ENCODE measurements around the gene DBNL. TPM values are rescaled to one million over a fixed set of nuclear protein-coding genes. Genes with fewer than 3 reads are reported as not detected.
A peak's percentile ranks its signal among the peaks of the same experiment; 100 is the strongest.
"Not testable (repeated sequence)": the region's sequence is repeated elsewhere in the genome, so short reads cannot be mapped to it uniquely, and the experiment has no call there.

Gene DBNL
- 100 TPM for total RNA-seq

DNA sequence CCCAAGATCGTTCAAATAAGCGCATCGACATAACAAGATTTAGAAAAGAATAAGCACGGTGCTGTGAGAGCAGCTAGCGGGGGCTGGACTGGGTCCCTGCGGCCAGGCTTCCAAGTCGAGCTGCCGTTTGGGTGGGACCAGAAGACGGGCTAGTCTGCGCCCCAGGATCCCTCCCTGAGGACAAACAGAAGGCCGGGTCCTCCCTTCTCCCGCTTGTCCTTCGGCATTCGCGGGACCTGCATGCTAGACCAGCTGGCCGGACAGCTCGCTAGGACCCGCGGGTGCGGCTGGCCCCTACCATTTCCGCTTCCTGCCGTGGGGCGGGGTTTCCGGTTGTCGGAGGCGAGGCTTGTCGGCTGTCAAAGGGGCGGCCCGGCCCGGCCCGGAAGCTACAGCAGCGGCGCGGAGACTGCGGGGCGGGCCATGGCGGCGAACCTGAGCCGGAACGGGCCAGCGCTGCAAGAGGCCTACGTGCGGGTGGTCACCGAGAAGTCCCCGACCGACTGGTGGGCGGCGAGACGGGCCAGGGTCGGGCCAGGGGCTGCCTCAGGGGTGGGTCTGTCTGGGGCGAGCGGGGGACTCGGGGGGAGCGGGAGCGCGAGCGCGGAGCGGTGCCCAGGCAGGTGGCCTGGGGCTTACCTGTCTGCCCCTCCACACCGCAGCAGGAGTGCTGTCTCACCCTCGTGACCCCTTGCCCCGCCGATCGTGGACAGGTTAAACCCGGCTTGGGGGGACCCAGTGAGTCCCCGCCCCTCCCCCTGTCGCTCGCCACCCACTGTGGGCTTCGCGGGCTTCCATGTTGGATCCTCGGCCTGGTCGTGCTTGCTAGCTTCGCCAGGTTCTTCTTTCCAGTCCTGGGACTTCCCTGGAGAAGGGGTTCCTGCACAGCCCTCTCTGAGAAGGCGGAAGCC, at the start of gene DBNL:
TSS of gene DBNL (plus strand) at position 388 of the 911 bp plus-strand sequence. CDS start at position 424, 36 bp downstream.
- Histone ChIP-seq H3K27me3 (no peaks in the 10 kb centered on the region), H3K27ac (peak within 1 kb of the TSS; percentile 84), H3K4me3 (peak within 1 kb of the TSS; percentile 76 to 83), H3K4me1 (peaks cover 50% of the 10 kb centered on the region), H3K9me3 (no peaks in the 10 kb centered on the region), H3K36me3 (peaks cover 0 to 6% of the 10 kb centered on the region in 2 donors)
- DNase-seq (ENCODE audit: extremely low spot score in 2 of 2), result peak in 1 of 2 donors; percentile 97
- intact Hi-C loops (cut with DNase I), result no loop called here
- TF ChIP-seq POLR2AphosphoS5 (IDR thresholded peaks at IDR 0.05; ENCODE audit: insufficient read depth in 1 of 2, low read depth in 1 of 2) (peak; percentile 88 to 90), POLR2A (IDR thresholded peaks at IDR 0.05) (peak in 1 of 2 donors; percentile 52)
- TF ChIP-seq, protein P1, sequence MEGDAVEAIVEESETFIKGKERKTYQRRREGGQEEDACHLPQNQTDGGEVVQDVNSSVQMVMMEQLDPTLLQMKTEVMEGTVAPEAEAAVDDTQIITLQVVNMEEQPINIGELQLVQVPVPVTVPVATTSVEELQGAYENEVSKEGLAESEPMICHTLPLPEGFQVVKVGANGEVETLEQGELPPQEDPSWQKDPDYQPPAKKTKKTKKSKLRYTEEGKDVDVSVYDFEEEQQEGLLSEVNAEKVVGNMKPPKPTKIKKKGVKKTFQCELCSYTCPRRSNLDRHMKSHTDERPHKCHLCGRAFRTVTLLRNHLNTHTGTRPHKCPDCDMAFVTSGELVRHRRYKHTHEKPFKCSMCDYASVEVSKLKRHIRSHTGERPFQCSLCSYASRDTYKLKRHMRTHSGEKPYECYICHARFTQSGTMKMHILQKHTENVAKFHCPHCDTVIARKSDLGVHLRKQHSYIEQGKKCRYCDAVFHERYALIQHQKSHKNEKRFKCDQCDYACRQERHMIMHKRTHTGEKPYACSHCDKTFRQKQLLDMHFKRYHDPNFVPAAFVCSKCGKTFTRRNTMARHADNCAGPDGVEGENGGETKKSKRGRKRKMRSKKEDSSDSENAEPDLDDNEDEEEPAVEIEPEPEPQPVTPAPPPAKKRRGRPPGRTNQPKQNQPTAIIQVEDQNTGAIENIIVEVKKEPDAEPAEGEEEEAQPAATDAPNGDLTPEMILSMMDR (IDR thresholded peaks at IDR 0.05), result no peak

DNA sequence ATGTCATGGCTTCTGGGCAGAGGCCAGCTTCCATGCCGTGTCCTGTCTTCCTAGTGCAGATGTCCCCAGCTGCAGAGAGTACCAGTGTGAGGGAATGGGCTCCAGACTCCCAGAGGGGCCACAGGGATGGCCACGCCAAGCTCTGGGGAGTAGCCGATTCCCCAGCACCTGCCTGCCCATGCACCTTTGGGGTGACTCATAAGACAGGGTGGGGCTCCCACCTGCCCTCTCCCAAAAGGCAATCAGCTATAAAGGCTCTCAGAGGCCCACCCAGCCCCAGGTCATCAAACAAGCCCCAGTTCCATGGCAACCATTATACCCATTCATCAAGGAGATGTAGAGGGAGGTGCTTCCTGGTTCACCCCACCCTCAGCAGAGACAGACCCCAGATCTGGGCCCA, 47.0 kb upstream of the DBNL start, which contains the start of gene SPDYE1:
TSS of gene SPDYE1 (plus strand) at position 366 of the 400 bp plus-strand sequence. CDS start 2,053 bp downstream, outside the sequence.
- H3K36me3 ChIP-seq; intact Hi-C loops (cut with DNase I); H3K27me3 ChIP-seq; DNase-seq (ENCODE audit: extremely low spot score in 2 of 2); H3K4me3 ChIP-seq; H3K9me3 ChIP-seq; H3K4me1 ChIP-seq; H3K27ac ChIP-seq: not testable (repeated sequence)

DNA sequence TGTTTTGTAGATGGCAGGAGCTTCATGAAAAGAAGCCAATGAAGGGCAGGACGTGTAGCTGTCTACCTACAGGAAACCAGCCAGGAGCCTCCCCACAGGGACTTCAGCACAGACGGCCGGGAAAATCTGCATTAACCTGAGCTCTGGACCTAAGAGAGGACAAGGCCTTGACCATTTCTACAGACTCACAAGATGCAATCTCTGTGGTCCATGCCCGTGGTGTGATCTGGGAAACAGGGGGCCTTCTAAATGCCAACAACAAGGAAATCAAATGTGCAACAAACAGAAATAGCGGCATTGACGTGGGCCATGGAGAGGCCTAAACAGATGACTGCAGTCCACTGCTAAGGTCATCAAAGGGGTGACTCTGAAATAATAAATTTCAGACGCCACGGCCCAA, 32.4 kb upstream of the DBNL start:
- DNase-seq (ENCODE audit: extremely low spot score in 2 of 2); intact Hi-C loops (cut with DNase I); H3K4me3 ChIP-seq; H3K9me3 ChIP-seq; H3K27ac ChIP-seq; H3K4me1 ChIP-seq; H3K27me3 ChIP-seq; H3K36me3 ChIP-seq: not testable (repeated sequence)

DNA sequence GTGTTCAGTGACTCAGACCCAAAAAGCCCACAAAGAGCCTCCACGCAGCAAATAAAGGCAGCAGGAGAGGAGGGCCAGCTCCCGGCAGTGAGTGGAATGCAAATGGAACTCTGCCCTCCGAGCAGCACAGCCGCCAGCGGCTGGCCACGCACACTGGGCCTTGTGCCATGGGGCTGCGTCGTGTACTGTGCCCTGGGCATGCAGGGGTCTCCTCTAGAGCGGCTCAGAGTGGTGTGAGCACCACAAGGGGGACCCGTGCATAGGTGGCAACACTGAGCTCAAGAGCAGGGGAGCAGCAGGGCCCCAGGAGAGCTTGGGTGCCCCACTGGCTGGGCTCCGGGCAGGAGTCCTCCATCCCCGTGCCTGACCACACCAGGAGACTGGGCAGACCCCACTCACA, 29.4 kb upstream of the DBNL start:
- H3K27ac ChIP-seq; H3K27me3 ChIP-seq; H3K4me3 ChIP-seq; DNase-seq (ENCODE audit: extremely low spot score in 2 of 2); H3K36me3 ChIP-seq; intact Hi-C loops (cut with DNase I); H3K9me3 ChIP-seq: not testable (repeated sequence)
- peaks cover 18% of the 10 kb centered on the region for H3K4me1 ChIP-seq

DNA sequence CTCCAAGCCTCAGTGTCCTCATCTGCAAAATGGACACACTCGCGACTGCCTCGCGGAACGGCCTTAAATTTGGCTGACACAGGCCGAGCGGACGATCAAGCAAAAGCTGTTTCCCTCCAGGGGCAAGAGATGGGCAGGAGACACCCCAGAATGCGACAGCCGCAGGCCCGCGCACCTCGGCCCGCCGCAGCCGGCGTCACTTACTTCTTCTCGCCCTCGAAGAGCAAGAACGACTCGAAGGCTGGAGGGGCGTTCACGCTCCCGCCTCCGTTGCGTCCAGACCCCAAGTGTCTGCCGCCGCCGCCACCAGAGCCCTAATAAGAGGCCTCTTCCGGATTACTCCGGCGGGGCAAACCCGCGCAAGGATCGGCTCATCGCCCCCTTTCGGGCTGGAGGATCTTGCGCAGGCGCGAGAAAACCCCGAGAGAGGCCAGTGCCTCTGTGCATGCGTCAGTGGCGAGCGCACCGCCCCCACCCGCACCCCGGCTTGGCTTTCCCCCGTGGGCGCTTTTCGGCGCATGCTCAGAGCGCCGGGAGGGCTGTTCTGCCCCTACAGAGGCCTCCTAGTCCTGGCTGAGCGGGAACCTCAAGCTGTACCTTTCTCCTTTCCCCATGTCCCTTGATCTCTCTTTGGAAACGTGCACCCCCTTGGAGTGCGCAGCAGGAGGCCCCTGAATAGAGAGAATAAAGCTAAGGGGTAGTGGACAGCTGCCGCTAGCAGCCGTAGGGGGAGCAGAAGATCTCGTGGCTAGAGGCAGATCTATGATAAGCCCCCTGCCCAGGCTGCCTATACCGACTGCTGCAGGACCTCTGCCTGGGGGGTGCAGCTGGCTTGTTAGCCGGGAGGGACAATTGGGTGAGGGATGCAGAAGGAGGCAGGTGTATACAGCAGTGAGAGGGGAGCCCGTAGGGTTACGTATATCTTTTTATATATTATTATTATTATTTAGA, 25.4 kb upstream of the DBNL start:
- intact Hi-C loops (cut with DNase I); H3K36me3 ChIP-seq; H3K27me3 ChIP-seq; H3K9me3 ChIP-seq: not testable (repeated sequence)
- DNase-seq (ENCODE audit: extremely low spot score in 2 of 2), result peak in 1 of 2 donors; percentile 95
- peak; percentile 78 to 85 for TF ChIP-seq POLR2AphosphoS5 (IDR thresholded peaks at IDR 0.05; ENCODE audit: insufficient read depth in 1 of 2, low read depth in 1 of 2)
- TF ChIP-seq, protein P1 (IDR thresholded peaks at IDR 0.05), result peak; percentile 41 to 46 (median 45)
- peak in 1 of 2 donors; percentile 4 for TF ChIP-seq POLR2A (IDR thresholded peaks at IDR 0.05)
- peak overlapping the region; percentile 81 for H3K27ac ChIP-seq
- H3K4me1 ChIP-seq, result peaks cover 18% of the 10 kb centered on the region
- peak overlapping the region; percentile 74 to 80 for H3K4me3 ChIP-seq

DNA sequence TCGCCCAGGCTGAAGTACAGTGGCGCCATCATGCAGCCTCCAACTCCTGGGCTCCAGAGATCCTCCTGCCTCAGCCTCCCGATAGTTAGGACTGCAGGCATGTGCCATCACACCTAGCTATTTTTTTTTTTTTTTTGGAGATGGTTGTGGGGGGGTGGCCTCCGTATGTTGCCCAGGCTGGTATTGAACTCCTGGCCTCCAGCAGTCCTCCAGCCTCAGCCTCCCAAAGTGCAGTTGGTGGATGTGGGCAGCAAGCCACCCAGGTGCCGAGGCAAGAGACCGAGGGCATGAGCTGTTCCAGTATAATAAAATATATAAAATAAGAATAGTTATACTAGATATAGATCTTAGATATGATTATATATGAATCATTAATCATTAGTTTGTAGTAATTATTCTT, 24.7 kb upstream of the DBNL start:
- Histone ChIP-seq H3K27ac (peak overlapping the region; percentile 81), H3K4me1 (peaks cover 18% of the 10 kb centered on the region)
- DNase-seq (ENCODE audit: extremely low spot score in 2 of 2); H3K4me3 ChIP-seq; H3K36me3 ChIP-seq; H3K27me3 ChIP-seq; intact Hi-C loops (cut with DNase I); H3K9me3 ChIP-seq: not testable (repeated sequence)

DNA sequence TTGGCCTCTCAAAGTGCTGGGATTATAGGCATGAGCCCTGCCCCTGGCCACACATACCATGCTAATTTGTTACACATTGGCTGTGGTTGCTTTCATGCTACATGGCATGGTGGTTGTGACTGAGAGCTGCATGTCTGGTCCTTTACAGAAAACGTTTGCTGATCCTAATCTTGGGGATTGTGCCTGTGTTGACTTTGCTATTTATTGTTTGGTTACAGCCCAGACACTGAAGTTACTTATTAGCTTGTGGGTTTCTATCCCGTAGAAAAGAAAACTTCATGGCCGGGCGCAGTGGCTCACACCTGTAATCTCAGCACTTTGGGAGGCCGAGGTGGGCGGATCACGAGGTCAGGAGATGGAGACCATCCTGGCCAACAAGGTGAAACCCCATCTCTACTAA, 22.4 kb upstream of the DBNL start:
- H3K4me1 ChIP-seq, result peaks cover 16% of the 10 kb centered on the region

DNA sequence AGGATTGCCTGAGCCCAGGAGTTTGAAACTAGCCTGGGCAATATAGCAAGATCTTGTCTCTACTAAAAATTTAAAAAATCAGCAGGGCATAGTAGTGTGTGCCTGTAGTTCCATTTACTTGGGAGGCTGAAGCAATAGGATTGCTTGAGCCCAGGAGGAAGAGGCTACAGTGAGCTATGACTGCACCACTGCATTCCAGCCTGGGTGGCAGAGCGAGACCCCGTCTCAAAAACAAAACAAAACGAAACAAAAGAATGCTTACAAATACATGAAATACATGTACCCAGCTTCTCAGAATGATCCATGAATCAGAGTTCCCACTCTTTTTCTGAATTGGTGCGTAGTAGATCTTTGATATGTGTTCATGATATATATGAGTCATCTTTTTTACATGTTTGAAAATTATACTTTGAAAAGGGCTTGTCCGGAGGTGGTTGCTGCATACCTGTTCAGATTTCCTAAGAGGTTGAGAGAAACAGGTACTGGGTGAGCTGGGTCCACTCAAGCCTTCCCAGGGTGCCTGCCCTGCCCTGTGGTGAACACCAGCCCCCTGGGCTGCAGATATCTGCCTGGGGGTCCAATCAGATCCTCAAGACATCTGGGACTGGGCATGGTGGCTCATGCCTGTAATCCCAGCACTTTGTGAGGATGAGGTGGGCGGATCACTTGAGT, 21.6 kb upstream of the DBNL start:
- H3K27me3 ChIP-seq; H3K36me3 ChIP-seq; intact Hi-C loops (cut with DNase I); H3K9me3 ChIP-seq; DNase-seq (ENCODE audit: extremely low spot score in 2 of 2); H3K27ac ChIP-seq; H3K4me3 ChIP-seq: not testable (repeated sequence)
- H3K4me1 ChIP-seq, result peaks cover 10% of the 10 kb centered on the region

More for the DNA sequence above, 22.4 kb upstream of the DBNL start:
- DNase-seq (ENCODE audit: extremely low spot score in 2 of 2); H3K36me3 ChIP-seq; H3K4me3 ChIP-seq; H3K9me3 ChIP-seq; H3K27ac ChIP-seq; intact Hi-C loops (cut with DNase I); H3K27me3 ChIP-seq: not testable (repeated sequence)

DNA sequence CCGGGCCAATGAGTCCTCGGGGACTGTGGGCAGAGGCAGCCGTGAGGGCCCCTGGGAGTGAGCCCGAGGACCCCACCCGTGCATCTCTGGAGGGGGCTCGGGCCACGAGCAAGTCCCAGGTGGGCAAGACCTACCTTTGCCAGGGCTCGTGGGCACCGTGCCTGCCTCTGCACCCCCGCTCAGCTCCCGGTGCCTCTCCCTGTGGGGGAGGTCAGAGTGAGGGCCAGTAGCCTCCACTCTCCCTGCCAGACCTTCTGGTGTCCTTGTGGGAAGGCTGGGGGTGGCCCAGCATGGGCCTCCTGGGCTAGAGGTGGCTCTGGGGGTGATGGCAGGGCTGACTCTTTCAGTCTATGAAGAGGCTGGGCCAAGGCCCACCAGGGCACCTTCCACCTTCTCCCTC, 15.1 kb upstream of the DBNL start:
- H3K27me3 ChIP-seq; intact Hi-C loops (cut with DNase I); DNase-seq (ENCODE audit: extremely low spot score in 2 of 2); H3K4me1 ChIP-seq; H3K27ac ChIP-seq; H3K9me3 ChIP-seq; H3K4me3 ChIP-seq; H3K36me3 ChIP-seq: not testable (repeated sequence)

DNA sequence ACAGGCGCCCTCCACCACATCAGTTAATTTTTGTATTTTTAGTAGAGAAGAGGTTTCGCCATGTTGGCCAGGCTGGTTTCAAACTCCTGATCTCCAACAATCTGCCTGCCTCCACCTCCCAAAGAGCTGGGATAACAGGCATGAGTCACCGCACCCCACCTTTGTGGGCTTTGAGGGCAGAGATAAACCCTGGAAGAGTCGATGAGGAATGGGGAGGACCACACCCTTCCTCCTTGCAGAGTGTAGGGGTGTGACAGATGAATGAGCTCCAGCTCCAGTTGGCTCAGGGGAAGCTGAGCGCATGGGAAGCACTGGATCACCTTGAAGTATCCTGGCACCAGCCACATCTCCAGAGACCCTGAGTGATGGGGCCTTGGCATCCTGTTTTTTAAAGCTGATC, 14.5 kb upstream of the DBNL start:
- H3K27ac ChIP-seq; H3K9me3 ChIP-seq; H3K4me1 ChIP-seq; H3K4me3 ChIP-seq; DNase-seq (ENCODE audit: extremely low spot score in 2 of 2); H3K36me3 ChIP-seq; H3K27me3 ChIP-seq; intact Hi-C loops (cut with DNase I): not testable (repeated sequence)
